UCSD-AML1 (cell line): ENCODE measurements around the gene NRG2.

Experiments used
- DNase-seq: peaks from one replicate; lab custom pipeline; 2025; ENCODE audit not compliant: unreplicated experiment; lab: John Stamatoyannopoulos, UW

The NRG2 gene

GRCh38 chr5:139975306-139975705 is 67.8 kb downstream of the NRG2 start:
- DNase-seq, result no peak

- no peak for DNase-seq
Observed at GRCh38 chr5:139974661-139975060, 68.4 kb downstream of the NRG2 start.

DNA sequence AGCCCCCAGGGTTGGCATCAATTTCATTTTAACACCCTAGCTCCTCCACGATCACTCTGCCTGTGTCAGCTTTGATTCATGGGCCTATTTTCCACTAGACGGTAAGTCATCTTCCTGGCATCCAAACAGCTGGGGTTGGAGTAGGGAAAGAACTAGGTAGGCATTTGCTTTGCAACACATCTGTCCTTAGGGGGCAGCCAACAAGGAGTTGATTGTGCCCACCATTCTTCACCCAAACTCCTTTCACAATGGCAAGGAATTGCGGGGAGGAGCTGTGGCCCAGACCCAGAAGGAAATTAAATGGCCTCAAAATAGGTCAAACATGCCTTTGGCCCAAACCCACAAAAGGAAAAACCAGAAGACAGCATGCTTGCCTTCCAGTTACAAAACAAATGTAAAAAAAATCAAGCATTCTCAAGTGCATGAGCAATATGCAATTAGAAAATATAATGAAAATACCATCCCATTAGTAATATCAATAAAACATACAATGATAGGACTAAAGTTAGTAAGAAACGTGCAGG is 71.8 kb downstream of the NRG2 start:
- DNase-seq, result no peak

- DNase-seq, result no peak
Observed at GRCh38 chr5:139969318-139969717, 73.8 kb downstream of the NRG2 start.

DNA sequence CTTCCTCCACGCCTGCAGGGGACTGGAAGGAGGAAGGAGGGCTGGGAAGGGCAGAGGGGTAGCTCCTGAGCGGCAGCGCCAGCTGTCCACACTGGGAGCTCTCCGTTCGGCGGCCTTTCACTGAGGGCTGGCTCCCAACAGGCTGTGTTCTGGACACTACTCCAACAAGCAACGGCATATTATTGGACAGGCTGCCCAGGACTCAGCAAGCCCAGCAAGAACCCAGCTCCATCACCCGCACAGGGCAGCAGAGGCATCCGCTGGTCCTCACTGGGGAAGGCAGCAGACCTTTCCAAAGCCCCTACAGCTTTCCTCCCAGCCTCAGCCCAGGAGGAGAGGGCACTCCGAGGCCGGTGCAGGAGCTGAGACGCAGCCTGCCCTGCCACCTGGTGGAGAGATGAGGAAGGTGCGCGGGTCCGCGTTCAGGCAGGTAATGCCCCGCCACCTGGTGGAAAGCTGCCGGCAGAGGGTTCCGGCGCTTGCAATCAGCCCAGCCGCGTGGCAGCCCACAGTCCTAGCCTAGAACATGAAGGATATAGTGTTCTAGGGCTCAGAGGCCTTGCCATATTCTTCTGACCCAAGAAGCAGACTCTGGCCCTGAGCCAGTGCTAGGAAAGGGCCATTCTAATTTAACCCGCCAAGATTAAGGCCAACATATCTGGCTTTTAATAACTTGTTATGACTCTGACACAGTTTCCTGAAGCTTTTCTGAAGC is 74.4 kb downstream of the NRG2 start:
- peak; percentile 78 for DNase-seq

- no peak for DNase-seq
Observed at GRCh38 chr5:139967353-139967752, 75.7 kb downstream of the NRG2 start.

- DNase-seq, result no peak
Observed at GRCh38 chr5:139966856-139967255, 76.2 kb downstream of the NRG2 start.

DNA sequence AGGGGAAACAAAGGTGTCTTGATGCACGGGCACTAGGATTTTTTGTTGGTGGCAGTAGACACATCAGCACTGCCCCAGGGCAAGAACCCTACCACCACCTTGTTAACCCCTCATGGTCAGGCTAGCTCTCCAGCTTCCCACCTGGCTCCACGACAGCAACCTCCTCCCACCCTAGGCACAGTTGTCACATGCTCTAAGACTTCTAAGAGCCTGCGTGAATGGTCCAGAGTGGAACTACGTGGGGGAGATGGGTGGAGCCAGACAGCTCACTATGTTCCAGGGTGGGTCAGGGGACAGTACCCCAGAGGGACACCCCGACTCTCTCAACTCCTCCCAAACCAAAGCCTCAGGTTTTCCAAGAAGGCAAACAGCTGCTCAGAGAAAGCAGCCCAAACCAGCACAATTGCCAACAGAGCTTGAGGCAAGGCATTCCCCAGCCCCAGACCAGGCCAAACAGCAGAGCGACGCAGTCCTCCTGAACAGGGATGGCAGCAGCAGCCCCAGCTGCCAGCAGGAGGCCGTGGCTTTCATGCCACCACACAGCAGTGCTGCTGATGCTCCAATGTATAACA is 78.0 kb downstream of the NRG2 start:
- DNase-seq, result no peak

- no peak for DNase-seq
Observed at GRCh38 chr5:139964266-139964993, 78.7 kb downstream of the NRG2 start.

DNA sequence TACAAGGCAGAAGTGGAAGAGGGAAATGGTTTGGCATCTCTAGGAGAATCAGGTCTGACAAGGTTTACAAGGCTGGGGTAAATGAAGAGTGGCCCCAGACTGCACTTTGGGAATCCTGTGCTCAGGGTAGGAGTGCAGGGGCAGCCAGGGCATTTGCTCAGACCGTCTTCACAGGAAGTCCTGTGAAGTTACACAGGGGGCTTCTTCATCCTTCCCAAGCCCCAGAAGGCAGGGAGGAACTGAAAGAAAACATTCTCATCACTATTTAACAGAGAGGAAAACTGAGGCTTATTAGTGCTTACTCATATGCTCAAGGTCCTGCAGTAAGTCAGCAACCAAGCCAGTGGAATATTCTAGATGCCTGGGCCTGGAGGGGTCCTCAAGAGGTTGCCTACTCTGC is 80.7 kb downstream of the NRG2 start:
- no peak for DNase-seq

GRCh38 chr5:139961435-139962157 is 81.5 kb downstream of the NRG2 start:
- DNase-seq, result no peak

DNA sequence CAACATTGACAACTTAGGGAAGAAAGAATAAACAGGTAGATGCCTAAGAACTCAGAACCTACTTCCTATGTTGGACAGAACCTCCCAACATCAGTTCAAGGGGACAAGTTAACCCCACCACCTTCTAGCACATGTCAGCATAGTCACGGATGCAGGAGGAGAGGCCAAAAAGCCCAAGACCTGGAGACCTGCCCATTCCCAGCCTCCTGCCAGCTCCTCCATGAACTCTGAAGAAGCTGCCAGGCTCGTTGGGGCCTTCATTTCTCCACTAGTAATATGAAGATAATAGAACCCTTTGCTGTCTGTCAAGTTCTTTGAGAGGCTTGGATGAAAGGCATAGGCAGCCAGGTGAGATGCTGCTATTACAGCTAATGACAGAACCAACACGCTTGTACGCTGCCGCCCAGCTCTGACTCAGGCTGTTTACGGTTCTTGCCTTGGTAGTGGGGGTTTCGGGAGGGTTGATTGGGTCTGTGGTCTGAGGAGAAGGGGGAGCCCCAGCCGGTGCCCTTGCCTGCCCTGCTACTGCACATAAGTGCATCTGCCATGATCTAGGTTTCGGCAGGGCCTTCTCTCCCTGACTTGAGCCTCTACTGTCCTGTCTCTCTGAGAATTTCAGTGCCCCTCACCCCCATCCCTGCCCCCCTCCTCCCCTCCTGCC is 82.2 kb downstream of the NRG2 start:
- no peak for DNase-seq

DNA sequence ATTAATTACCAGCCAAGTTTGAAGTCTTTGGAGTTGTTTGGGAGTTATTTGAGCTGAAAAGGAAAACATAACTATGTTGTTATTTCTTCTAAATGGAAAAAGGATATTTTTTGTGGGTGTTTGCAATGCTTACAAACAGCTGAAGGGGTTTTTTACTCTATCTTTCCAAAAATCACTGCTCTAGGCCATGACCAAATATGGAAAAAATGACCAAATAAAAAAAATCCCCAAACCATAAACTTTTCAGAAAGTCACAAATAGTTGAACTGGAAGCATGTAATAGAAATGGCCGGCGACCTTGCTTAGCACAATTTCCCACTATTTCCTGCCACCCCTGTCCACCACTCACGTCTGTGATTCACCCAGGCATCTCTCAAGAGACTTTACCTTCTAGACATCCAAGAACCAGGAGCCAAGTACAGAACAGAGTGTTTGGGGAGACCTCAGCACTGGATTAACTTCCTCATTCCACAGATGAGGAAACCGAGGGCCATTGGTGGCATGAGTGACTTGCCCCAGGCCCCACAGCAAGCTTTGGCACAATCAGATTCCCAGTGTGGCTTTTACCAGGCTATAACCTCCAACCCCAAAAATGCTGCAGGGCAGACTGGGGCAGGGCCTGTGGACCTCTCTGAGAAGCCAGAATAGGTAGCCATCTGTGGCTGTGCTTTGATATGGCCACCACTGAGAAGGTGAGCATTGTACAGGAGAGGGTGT is 84.5 kb downstream of the NRG2 start:
- no peak for DNase-seq

DNA sequence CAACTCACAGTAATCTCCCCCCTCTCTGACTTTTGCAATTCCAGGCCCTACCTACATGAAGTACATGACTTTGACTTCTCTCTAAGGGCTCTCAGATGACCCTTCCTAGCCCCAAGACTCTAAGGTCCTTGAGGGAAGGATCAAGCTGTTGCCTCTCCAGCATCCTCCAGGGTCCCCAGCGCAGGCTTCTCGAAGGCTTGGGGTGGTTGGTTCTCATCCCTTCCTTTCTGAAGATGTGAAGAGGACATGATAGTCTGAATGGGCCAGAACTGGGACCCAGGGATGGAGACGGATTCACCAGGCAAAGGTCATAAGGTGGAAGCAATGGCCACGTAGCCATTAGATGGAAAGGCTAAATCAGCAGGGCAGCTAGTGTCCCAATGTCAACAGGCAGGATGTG is 86.8 kb downstream of the NRG2 start:
- no peak for DNase-seq

DNA sequence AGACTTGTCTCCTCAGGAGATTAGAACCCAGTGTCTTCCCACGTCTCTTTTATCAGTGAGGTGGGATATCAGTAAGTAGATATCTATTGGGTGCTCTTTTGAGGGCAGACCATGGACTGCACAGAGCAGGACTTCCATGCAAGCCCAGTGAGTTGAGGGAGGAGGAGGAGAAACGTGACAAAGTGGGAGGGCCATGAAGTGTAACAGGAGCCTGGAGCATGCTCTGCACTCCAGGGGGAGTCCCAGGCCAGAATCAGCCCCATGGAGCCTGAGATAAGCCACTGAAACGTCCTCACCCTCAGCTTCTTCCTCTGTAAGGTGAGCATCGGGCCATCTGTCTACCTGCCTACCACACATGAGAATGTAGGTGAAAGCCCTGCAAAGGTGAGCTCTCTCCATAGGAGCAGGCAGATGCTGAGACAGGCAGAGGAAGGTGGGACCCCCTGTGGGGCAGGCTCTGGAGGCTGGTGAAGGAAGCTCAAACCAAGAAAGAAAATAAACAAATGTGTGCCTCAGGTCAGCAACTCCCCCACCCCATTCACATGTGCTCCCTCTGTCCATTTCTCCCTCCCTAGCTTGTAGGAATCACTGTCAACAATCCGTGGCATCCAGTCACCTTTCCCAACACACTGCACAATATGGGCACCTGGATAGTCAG is 87.4 kb downstream of the NRG2 start:
- no peak for DNase-seq

GRCh38 chr5:139955053-139955605 is 88.0 kb downstream of the NRG2 start:
- no peak for DNase-seq

DNA sequence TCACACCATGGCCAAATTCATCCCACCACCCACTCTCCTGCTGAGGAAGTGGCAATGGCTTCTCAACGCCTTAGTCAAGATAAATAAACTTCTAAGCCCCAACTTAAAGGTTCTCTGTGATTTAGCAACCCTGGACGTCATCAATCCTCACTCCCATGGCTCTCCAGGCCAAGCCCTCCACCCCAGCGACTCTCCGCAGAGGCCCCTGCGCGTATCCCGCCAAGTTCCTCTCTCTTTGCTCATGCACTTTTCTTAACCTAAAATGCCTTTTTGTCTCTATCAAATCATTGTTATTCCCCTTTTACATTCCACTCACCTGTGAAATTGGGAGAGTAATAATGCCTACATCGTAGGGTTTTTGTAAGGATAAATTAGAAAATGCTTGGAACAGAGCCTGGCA is 88.6 kb downstream of the NRG2 start:
- no peak for DNase-seq

- DNase-seq, result no peak
Observed at GRCh38 chr5:139954022-139954421, 89.1 kb downstream of the NRG2 start.

DNA sequence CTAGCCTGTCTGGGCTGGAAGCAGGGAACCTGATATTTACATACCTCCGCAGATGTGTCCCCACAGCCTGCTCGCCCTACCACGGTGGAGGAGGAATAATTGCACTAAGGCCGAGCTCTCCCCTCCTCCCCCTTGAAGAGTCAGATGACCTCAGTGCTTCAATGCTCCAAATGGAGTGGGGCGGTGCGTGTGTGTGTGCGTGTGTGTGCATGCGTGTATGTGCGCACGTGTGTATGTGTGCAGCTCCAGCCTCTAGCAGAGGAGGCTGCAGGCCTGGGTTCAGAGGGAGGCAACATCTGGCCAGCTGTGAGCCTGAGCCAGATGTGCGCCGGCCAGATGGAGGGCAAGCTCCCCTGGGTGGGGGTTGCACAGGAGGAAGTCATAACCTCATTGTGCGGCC is 90.5 kb downstream of the NRG2 start:
- no peak for DNase-seq

DNA sequence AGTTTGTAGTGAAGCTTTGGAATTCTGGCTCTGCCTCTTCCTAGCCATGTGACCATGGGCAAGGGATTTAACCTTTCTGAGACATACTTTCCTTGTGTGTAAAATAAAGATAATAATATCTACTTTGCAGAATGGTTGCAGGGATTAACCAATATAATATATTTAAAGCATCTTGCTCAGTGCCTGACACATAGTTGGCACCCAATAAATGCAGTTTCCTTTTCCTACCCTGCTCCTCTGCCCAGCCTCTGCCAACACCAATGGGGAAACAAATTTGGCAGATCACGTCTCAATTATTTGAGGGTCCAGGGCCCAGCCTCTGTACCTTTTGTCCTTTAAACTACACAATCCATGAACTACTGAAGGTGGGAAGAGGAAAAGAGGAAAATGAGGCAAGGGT is 91.1 kb downstream of the NRG2 start:
- no peak for DNase-seq
